LNCAP (cell line): ENCODE data around the gene KIAA1671.

Experiments used
- CTCF ChIP-seq: fragments of 450-650 bp; IDR thresholded peaks from 2 replicates; pipeline ENCODE4 v1.5.1; 2017; ENCODE audit warnings: mild to moderate bottlenecking

The KIAA1671 gene

GRCh38 chr22:24930678-24931077 is 21.8 kb upstream of the KIAA1671 start:
- TF ChIP-seq CTCF: no peak

GRCh38 chr22:24935771-24936483 is 16.6 kb upstream of the KIAA1671 start:
- TF ChIP-seq CTCF: no peak

DNA sequence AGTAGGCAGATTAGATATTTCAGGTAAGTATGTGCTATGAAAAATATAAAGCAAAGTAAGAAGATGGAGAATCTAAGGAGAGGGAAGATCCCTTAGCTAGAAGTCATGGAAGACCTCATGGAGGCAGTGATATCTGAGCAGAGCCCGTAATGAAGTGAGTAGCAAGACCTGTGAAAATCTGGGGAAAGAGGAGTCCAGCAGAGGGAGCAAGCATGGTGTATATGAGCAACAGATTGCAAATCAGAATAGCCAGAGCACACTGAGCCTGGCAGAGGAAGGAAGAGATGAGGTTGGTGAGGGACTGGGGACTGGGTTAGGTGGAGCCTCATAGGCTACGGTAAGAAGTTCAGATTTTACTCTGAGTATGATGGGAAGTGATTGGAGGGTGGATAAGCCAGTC is 15.4 kb upstream of the KIAA1671 start:
- TF ChIP-seq CTCF: peak; percentile 32; the same call in 1 of the 2 replicates

DNA sequence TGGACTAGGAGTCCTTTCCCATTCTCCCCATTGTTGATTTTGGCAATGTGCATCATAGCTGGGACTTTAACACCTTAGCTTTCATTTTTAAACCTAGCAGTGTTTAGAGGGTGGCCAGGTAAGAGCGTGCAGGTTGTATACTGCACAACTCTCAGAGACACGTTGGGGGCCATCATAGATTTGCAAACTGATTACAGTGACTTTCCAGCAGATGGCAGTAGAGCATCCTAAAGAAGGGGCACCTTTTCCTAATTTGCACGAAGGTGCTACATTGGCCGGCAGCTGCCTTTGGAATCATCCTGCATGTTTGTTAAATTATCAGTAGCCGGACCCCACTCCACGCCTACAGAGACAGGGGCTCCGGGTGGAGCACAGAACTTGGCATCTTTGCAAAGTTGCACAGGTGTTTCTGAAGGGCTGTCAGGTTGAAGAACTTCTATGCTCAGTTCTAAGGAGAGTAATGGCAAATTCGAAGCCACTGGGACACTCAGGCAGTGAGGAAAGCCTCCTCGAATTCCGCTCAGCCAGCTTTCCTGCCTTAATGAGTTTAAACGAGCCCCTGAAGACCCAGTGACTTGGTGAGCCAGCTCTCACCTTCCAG is 13.7 kb upstream of the KIAA1671 start:
- peak; percentile 78 for TF ChIP-seq CTCF

GRCh38 chr22:24942301-24942700 is 10.2 kb upstream of the KIAA1671 start:
- no peak for TF ChIP-seq CTCF

- no peak for TF ChIP-seq CTCF
Measured at GRCh38 chr22:24944217-24944937, 8.1 kb upstream of the KIAA1671 start.

- TF ChIP-seq CTCF: no peak
Measured at GRCh38 chr22:24945430-24945829, 7.1 kb upstream of the KIAA1671 start.
